Heart left ventricle (tissue), 16 donors: Measurements from ENCODE around the gene CALR. TPM values are rescaled to one million over a fixed set of nuclear protein-coding genes. Genes with fewer than 3 reads are reported as not detected.

Source experiments
- ATAC-seq, 4 donors: fragments of 200-7000 bp; cut with Tn5 transposase; one replicate each; pipeline ENCODE4 v1.9.1; 2020 to 2022; ENCODE audit warnings: moderate library complexity in 4 of 4, mild to moderate bottlenecking in 3 of 4, moderate number of reproducible peaks in 1 of 4
- DNase-seq, 5 donors: peaks; one replicate each; pipeline ENCODE4 v3.0.0-alpha.2; 2020
- H3K27ac ChIP-seq, 12 donors: fragments of 200-600 bp; sonication (generic) in 4 of 12; one replicate each; pipeline versions ENCODE4 v1.5.0 to v1.8.0; 2016 to 2022; ENCODE audit warnings: mild to moderate bottlenecking in 2 of 12
- H3K27me3 ChIP-seq, 9 donors: fragments of 200-600 bp; sonication (generic) in 2 of 9; one replicate each; pipeline versions ENCODE4 v1.5.1 to v1.8.0; 2016 to 2022; ENCODE audit warnings: mild to moderate bottlenecking in 3 of 9
- H3K36me3 ChIP-seq, 9 donors: fragments of 200-600 bp; sonication (generic) in 2 of 9; one replicate each; pipeline versions ENCODE4 v1.5.0 to v1.8.0; 2018 to 2022; ENCODE audit warnings: mild to moderate bottlenecking in 2 of 9
- H3K4me1 ChIP-seq, 12 donors: fragments of 200-600 bp; sonication (generic) in 4 of 12; one replicate each; pipeline versions ENCODE4 v1.5.0 to v1.8.0; 2016 to 2022; ENCODE audit warnings: mild to moderate bottlenecking in 3 of 12
- H3K4me3 ChIP-seq, 12 donors: fragments of 200-600 bp; sonication (generic) in 4 of 12; one replicate each; pipeline versions ENCODE4 v1.5.0 to v1.8.0; 2017 to 2022; ENCODE audit warnings: mild to moderate bottlenecking in 9 of 12, moderate library complexity in 4 of 12
- H3K9me3 ChIP-seq, 12 donors: fragments of 200-600 bp; sonication (generic) in 4 of 12; one replicate each; pipeline versions ENCODE4 v1.5.0 to v1.8.0; 2016 to 2022; ENCODE audit warnings: mild to moderate bottlenecking in 1 of 12
- POLR2A ChIP-seq, 2 donors: fragments of 450-650 bp; IDR thresholded peaks; one replicate each; pipeline ENCODE4 v1.6.1; 2017; ENCODE audit warnings: antibody characterized with exemption in 2 of 2, mild to moderate bottlenecking in 2 of 2, moderate library complexity in 2 of 2
- WGBS, 4 donors: extraction: QIAGEN DNeasy Blood & Tissue Kit in 2 of 4; methylation state at CpG; one replicate each; pipeline versions ENCODE4 v1.1.5 to v1.1.7; 2013 to 2018; 5-methylcytosine and 5-hydroxymethylcytosine counted together
- intact Hi-C, 10 donors: fragments of 100-400 bp; cut with DNase I; formaldehyde crosslinking; loops; one replicate each; pipeline versions ENCODE4 v1.11.1 to v1.14.2; 2022
- polyA plus RNA-seq, 2 donors: library from polyadenylated mRNA; stranded (reverse); fragments of 200-250 nt; gene quantifications; one replicate each; pipeline ENCODE4 v1.2.3, GENCODE V29; 2013
- total RNA-seq, 9 donors: library from RNA; depleted of rRNA in 2 of 9; stranded (reverse); fragments of >200 nt in 2 of 9; fragmentation: NEBNext Ultra II Directional in 3 of 9; extraction: Animal tissue kit (Norgen Biotek cat#: 25700) in 3 of 9; gene quantifications; one replicate each; pipeline versions ENCODE4 v1.1.0 to v1.2.4, GENCODE V29; 2016 to 2023
- TF ChIP-seq, protein P1 (sequence below), 12 donors: fragments of 200-600 bp; sonication (generic) in 4 of 12; IDR thresholded peaks; one replicate each; pipeline versions ENCODE4 v1.5.0 to v1.8.0; 2018 to 2022; ENCODE audit warnings: antibody characterized with exemption in 12 of 12, mild to moderate bottlenecking in 5 of 12
- donor health status: ischemic (EF 13 %, LVEDD 7.1; RV severe dilation, severe dysfunction).
- donor health status: healthy with polysubstance abuse.
- donor health status: DM: no; HTN: yes; CAD: no.
- donor health status: DM: no; HTN: no; CAD: no.
- donor health status: ischemic (EF 25% LVEDD 6.9; RV normal size, moderate dysfunction).
- donor health status: ischemic (EF 25% LVEDD 5.7; RV mildly dilated, moderate dysfunction).
- donor health status: healthy.
- donor health status: DM: yes; HTN: yes; CAD: no.
- donor health status: ischemic (EF 35%, LVEDD 5.7; RV mildly dilated, moderate dysfunction).
- donor health status: nonischemic (EF 11% LVEDD 7.7; RV severe dilation, severe dysfunction).
- donor health status: DM: yes; HTN: yes; CAD: no.
- donor health status: PGD.
- donor health status: ischemic (EF 29% LVEDD 5.4; RV normal size, mild dysfunction).
- donor health status: nonischemic (EF 23%, LVEDD 6.1; RV moderate dilation, normal function).

Gene CALR
- total and polyA plus RNA-seq, 11 donors: 227 to 816 (median 380) TPM

DNA sequence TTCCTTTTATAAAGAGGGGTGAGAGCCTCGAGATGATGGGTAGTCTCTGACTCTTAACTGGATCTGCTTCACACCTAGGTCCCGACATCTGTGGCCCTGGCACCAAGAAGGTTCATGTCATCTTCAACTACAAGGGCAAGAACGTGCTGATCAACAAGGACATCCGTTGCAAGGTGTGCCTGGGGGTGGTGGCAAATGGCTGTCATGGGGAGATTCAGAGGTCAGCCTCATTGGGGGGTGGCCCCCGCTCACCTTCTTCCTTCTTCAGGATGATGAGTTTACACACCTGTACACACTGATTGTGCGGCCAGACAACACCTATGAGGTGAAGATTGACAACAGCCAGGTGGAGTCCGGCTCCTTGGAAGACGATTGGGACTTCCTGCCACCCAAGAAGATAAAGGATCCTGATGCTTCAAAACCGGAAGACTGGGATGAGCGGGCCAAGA lies 1.6 kb downstream of the CALR start:
- TF ChIP-seq, protein P1, sequence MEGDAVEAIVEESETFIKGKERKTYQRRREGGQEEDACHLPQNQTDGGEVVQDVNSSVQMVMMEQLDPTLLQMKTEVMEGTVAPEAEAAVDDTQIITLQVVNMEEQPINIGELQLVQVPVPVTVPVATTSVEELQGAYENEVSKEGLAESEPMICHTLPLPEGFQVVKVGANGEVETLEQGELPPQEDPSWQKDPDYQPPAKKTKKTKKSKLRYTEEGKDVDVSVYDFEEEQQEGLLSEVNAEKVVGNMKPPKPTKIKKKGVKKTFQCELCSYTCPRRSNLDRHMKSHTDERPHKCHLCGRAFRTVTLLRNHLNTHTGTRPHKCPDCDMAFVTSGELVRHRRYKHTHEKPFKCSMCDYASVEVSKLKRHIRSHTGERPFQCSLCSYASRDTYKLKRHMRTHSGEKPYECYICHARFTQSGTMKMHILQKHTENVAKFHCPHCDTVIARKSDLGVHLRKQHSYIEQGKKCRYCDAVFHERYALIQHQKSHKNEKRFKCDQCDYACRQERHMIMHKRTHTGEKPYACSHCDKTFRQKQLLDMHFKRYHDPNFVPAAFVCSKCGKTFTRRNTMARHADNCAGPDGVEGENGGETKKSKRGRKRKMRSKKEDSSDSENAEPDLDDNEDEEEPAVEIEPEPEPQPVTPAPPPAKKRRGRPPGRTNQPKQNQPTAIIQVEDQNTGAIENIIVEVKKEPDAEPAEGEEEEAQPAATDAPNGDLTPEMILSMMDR (IDR thresholded peaks at IDR 0.05): no peak
- no peak for TF ChIP-seq POLR2A (IDR thresholded peaks at IDR 0.05)
- Histone ChIP-seq H3K36me3 (peaks cover 2 to 59% (median 53%) of the 10 kb centered on the region in 9 donors), H3K27me3 (no peaks in the 10 kb centered on the region), H3K4me1 (peaks cover 6 to 68% (median 36%) of the 10 kb centered on the region in 12 donors), H3K27ac (peak overlapping the region in 7 of 12 donors; percentile 42 to 96 (median 92)), H3K4me3 (peak overlapping the region in 9 of 12 donors; percentile 63 to 99 (median 95)), H3K9me3 (no peaks in the 10 kb centered on the region)
- DNase-seq (no peak), ATAC-seq (no peak)
- WGBS, 4 donors: 43 to 50% (median 50%) methylated on average over 9 to 10 of the region's 10 CpGs
- intact Hi-C loops: loop anchor here in 2 of 10 donors (2.0 to 10.0 kb wide), 2 partner anchors 49 to 55 kb away; partner anchors contain the start of genes DNASE2 (in 1 of the 2), GCDH (in 1 of the 2) and KLF1 (in 1 of the 2)

GRCh38 chr19:12940897-12941296 lies 2.5 kb downstream of the CALR start:
- no peaks in the 10 kb centered on the region for H3K9me3 ChIP-seq
- peak overlapping the region in 6 of 12 donors; percentile 81 to 98 (median 95) for H3K4me3 ChIP-seq
- intact Hi-C loops: no loop called here
- peaks cover 2 to 65% (median 54%) of the 10 kb centered on the region in 9 donors for H3K36me3 ChIP-seq
- no peak for ATAC-seq
- no peaks in the 10 kb centered on the region for H3K27me3 ChIP-seq
- TF ChIP-seq POLR2A (IDR thresholded peaks at IDR 0.05): no peak
- TF ChIP-seq, protein P1 (IDR thresholded peaks at IDR 0.05): no peak
- peaks cover 6 to 74% (median 39%) of the 10 kb centered on the region in 12 donors for H3K4me1 ChIP-seq
- H3K27ac ChIP-seq: peak overlapping the region in 3 of 12 donors; percentile 34 to 94 (median 42)
- no peak for DNase-seq
- 77 to 93% (median 84%) methylated on average over 2 of the region's 2 CpGs for WGBS, 4 donors

GRCh38 chr19:12943437-12944044 lies 5.1 kb downstream of the CALR start:
- no peak for TF ChIP-seq POLR2A (IDR thresholded peaks at IDR 0.05)
- TF ChIP-seq, protein P1 (IDR thresholded peaks at IDR 0.05): no peak
- no peaks in the 10 kb centered on the region for H3K27me3 ChIP-seq
- peaks cover 12 to 75% (median 48%) of the 10 kb centered on the region in 12 donors for H3K4me1 ChIP-seq
- H3K9me3 ChIP-seq: no peaks in the 10 kb centered on the region
- ATAC-seq: no peak
- no peak for DNase-seq
- intact Hi-C loops: no loop called here
- H3K27ac ChIP-seq: peak overlapping the region in 1 of 12 donors; percentile 39
- no peak overlapping the region for H3K4me3 ChIP-seq
- H3K36me3 ChIP-seq: peaks cover 4 to 76% (median 64%) of the 10 kb centered on the region in 9 donors
- 85 to 86% (median 85%) methylated on average over 18 of the region's 18 CpGs for WGBS, 4 donors

GRCh38 chr19:12944104-12944674 lies 5.8 kb downstream of the CALR start:
- peaks cover 7 to 81% (median 70%) of the 10 kb centered on the region in 9 donors for H3K36me3 ChIP-seq
- DNase-seq: no peak
- peaks cover 12 to 75% (median 48%) of the 10 kb centered on the region in 12 donors for H3K4me1 ChIP-seq
- peak overlapping the region in 2 of 12 donors; percentile 96 to 97 for H3K27ac ChIP-seq
- intact Hi-C loops: no loop called here
- H3K27me3 ChIP-seq: no peaks in the 10 kb centered on the region
- TF ChIP-seq, protein P1 (IDR thresholded peaks at IDR 0.05): no peak
- no peak for TF ChIP-seq POLR2A (IDR thresholded peaks at IDR 0.05)
- WGBS, 4 donors: 65 to 76% (median 71%) methylated on average over 2 of the region's 2 CpGs
- no peaks in the 10 kb centered on the region for H3K9me3 ChIP-seq
- no peak overlapping the region for H3K4me3 ChIP-seq
- no peak for ATAC-seq
